DMS79 treated with DMSO at 0.1 percent for 48 hours (cell line): ENCODE data around the gene CTDSPL.

ENCODE experiments used
- DNase-seq: peaks from one replicate; lab custom pipeline; 2025; lab: John Stamatoyannopoulos, UW

Gene CTDSPL

DNA sequence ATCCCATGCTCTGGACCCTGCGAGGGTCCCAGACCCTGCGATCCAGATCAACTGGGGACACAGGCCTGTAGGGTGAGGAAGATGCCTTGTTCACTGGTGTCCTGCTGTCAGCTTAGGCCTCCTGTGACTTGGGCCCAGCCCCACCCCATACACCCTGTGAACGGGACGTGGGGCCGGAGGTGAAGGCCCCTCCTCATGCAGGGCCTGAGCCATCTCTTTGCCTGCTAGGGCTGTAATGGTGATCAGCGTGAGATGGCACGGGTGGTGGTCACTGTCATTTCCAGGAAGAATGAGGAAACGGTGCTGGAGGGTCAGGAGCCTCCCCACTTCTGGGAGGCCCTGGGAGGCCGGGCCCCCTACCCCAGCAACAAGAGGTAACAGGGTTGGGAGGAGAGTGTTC is 141.3 kb downstream of the CTDSPL start:
- DNase-seq = no peak

DNA sequence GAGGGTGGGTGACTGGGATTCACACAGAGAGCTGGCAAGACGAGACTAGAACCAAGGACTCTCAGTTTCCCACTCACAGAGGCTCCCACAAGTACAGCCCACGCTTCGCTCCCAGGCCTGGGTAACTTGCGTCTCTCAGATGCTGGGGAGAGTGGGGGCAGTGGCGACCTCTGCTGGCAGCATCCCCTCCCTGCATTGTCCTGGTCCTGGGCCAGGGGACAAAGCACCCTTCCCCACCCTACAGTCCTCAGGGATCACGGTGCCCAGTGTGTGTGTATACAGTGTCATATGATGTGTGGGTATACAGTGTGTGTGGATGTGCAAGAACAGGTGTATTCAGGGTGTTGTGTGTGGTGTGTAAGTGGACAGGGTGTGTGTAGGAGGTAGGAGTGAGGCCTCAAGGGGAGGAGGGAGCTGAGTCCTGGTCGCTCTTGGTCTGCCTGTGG is 141.7 kb downstream of the CTDSPL start:
- no peak for DNase-seq

DNA sequence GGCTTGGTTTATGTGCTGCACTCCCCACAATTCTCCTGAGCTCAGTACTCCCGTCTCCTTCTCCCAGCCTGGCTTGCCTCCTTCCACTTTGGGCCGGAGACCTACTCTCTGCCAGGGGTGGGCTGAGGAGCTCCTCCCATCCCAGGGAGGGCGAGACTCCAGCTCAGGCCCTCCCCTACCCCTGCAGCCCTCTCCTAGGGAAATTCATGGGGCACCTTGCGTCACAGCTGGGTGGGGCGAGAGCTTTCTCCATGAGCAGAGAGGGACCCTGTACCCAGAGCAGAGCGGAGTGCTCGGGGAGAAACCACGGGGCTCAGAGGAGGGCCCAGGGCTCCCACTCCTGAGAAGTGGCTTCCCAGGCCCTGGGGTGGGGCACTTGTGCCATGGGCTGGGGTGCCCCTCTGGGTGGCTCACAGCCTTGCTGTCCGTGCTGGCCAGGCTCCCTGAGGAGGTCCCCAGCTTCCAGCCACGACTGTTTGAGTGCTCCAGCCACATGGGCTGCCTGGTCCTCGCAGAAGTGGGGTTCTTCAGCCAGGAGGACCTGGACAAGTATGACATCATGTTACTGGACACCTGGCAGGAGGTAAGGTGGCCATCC is 142.2 kb downstream of the CTDSPL start:
- DNase-seq = no peak

DNA sequence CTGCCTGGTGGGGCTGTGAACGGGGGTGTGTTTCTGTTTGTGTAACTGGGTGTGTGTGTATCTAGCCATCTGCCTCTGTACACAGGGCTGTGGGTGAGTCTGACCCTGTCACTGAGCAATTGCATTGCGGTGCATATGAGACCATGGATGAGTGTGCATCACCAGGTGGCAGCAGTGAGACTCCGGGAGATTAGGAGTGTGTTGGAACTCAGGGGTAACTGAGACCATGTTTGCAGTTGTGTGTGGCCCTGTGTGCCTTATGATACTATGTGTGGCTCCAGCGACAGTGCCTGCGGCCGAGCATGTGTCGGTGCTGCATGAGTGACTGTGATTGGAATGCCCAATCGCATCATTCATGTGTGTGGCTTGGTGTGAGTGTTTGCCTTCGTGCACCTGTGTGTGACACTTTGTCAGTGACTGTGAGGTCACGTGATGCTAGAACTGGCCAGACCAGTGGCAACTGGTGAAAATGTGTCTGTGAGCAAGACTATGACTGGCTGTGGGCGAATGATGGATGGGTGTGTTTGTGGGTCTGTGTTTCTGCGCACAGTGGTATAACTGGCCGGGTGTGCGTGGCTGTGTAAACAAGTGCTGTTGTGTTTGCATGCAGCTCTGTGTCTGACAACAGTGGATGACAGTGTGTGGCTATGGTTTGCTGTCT is 142.9 kb downstream of the CTDSPL start:
- DNase-seq = no peak

DNA sequence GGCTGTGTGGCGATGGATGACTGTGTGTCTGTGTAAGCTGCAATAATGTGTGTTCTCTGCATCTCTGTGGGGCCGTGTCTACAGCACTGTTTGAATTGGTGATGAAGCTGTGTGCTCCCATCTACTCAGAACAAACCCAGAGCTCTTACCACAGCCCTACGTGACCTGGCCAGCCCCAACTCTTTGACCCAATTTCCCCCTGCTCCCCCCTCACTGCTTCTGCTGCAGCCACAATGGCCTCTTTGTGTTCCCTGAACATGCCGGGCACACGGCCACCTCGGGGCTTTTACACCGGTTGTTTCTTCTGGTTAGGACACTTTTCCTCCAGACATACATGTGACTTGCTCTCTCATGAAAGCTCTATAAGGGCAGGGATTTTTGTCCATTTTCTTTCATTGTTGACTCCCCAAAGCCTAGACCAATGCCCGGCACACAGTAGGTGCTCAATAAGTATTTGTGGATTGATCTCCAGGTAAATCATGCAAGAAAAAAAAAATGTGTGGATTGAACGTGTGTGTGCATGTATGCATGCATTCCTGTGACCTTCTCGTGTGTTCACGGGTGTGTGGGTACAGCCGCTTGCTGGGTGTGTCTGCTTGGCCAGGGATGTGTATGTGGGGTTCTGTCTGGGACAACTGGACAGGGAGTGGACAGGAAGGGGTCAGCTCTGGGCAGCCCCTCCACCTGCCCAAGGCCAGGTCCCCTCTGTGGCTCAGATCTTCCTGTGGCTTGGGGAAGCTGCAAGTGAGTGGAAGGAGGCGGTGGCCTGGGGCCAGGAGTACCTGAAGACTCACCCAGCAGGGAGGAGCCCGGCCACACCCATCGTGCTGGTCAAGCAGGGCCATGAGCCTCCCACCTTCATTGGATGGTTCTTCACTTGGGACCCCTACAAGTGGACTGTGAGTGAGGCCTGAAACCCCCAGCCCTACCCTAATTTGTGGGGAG is 143.7 kb downstream of the CTDSPL start:
- no peak for DNase-seq

DNA sequence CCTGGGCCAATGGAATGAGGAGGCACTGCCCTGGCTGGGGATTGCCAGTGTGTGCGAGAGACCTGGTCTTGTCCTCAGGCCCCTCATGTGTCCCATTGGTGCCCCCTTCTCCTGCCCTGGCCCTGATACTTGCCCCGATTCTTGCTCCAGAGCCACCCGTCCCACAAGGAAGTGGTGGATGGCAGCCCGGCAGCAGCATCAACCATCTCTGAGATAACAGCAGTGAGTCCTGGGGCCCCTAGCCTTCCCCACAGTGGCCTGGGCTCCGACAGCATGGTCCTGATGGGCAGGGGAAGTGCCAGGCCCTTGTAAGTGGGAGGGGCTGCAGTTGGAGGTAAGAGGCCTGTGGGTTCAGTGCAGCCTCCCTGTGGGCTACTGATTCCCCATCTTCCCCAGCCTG is 144.4 kb downstream of the CTDSPL start:
- no peak for DNase-seq

DNA sequence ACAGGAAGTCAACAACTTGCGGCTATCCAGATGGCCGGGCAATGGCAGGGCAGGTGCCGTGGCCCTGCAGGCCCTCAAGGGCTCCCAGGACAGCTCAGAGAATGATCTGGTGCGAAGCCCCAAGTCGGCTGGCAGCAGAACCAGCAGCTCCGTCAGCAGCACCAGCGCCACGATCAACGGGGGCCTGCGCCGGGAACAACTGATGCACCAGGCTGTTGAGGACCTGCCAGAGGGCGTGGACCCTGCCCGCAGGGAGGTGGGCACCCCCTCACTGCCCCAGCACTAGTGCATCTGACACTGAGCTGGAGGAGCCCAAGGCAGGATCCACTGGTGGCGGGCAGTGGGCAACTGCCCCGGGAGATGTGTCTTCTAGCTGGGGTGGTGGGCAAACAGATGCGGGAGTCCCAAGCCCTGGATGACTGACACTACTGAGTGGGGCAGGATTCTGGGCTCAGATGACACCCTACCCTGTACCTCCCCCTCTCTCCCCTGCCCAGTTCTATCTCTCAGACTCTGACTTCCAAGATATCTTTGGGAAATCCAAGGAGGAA is 144.8 kb downstream of the CTDSPL start:
- no peak for DNase-seq

DNA sequence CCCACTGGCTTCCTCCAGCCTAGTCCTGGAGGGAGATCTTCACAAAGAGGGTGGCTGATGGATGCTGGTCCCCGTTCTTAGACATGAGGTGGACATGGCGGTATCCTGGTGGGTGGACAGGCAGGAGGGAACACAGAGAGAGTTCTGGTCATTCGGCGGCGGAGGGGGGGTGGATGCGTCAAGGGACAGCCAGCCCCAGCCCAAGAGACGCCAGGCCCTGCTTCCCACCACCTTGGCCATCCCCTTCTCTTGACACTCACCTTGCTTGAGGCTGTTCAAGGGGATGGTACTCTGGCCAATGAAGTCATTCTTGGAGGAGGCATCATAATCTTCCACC is 146.0 kb downstream of the CTDSPL start:
- DNase-seq = no peak

DNA sequence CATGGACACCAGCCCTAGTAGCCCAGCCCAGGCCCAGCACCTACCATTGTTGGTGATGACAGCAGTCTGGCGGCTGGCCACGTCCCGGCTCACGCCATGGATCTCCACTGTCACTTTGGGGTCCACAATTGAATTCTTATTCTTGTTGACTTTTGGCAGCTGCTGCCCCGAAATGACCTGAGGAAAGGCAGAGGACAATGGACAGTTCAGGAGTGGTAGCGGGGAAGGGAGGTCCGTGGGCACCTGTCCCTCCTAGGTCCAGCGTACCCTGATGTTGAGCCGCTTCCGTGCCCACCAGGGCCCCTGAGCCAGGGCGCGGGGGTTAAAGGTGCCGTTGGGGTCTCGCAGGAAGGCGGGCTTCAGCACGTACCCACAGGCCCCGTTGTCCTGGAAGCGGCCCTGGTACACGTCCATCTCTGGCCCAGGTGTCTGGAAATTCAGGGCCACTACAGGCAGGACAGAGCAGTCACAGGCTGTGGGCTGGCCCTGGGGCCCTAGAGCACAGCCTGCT is 146.6 kb downstream of the CTDSPL start:
- DNase-seq = no peak

DNA sequence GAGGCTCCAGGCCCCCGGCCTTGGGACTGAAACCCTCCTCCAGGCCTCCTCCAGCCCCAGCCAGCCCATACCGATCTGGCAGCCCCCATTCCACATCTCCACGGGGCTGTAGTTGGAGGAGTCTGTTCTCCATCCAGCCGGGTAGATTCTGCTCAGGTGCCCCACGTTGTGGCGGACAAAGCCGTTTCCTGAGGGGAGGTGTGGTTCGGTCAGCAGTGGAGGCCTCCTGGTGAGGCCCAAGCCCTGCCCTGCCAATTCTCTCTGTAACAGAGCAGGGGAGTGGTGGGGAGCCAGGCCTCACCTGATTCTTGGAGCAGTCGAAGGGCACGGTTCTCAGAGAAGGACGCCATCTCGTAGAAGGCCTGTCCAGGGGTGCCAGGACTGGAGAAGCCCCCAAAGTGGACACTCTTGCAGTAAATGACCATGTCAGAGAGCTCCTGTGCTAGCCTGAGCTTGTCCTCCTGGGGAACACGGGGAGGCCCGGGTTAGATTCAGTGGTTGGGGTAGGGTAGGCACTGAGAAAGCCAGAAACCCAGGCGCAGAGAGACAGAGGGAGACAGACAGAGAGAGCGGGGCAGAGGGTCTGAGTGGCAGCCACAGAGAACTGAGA is 147.4 kb downstream of the CTDSPL start:
- no peak for DNase-seq

DNA sequence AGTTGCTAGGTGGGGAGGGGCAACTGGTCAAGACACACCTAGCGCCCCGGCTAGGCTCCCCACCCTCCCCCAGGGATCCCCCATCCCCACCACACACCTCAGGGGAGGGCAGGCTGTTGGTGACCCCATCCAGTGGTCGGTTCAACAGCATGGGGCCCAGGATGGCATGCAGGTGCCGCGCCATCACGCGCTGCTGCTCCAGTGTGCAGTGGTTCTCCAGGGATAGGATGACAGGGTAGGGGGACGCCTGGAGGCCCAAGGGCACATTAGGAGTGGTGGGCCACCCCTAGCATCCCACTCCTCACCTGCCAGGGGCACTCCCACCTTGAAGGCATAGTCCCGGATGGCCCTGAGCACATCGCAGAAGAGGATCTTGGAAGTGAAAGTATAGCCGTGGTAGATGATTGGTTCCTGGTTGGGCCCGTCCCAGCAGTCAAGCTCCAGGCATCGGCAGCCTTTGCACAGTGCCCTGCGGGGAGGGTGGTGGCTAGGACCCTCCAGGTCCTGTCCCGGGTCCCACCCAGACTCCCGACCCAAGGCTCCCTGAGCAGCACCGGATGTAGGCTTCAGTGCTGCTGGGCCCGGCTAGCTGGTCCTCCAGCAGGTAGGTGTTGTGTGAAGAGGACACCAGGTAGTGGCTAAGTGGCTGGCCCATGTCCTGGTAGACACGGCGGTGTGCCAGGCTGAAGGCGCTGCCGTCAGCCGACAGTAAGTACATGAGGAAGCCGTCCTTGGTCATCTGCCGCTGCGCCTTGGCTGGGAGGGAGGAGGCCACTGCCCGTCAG is 148.3 kb downstream of the CTDSPL start:
- no peak for DNase-seq

DNA sequence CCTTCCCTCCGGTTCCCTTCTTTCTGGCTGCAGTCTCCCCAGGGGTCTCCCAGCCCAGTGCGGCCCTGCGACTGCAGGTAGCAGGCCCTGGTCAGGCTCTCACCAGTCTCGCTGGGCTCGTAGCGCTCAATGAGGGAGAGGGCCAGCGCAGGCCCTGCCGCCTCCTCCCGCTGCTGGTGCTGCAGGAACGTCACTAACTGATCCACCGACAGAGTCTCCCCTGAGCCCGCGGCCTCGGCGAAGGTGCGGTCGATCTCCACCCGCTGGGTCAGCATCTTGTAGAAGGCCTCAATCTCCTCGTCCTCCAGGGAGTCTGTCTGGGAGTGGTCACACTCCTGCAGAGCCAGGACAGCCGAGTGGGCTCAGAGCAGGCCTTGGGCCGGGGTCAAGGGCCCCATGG is 149.4 kb downstream of the CTDSPL start:
- DNase-seq = no peak

DNA sequence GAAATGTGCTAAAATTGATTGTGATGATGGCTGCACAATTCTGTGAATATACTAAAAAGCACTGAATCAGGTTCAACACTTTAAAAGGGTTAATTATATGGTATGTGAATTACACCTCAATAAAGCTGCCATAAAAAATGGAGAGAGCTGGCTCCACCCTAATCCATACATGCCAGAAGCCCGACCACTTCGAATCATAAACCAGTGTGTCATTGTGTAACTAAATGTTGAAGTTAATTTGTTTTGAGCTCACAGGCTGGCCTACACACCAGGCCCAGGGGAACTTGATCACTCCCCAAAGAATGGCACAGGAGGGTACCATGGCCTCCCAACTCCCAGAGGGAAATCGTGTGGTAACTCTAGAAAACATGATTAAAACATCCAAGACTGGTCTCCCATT is 153.8 kb downstream of the CTDSPL start:
- no peak for DNase-seq

DNA sequence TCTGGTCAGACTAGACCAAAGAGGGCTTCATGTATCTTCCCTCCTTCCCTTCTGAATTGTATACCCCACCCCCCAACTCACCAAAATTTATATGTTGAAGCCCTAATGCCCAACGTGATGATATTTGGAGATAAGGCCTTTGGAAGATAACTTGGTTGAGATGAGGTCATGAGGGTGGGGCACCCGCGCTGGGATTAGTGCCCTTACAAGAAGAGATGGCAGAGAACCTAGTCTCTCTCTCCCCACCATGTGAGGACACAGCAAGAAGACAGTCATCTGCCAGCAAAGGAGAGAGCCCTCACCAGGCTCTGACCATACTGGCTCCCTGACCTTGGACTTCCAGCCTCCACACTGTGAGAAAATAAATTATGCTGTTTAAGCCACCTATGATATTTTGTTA is 154.3 kb downstream of the CTDSPL start:
- no peak for DNase-seq

DNA sequence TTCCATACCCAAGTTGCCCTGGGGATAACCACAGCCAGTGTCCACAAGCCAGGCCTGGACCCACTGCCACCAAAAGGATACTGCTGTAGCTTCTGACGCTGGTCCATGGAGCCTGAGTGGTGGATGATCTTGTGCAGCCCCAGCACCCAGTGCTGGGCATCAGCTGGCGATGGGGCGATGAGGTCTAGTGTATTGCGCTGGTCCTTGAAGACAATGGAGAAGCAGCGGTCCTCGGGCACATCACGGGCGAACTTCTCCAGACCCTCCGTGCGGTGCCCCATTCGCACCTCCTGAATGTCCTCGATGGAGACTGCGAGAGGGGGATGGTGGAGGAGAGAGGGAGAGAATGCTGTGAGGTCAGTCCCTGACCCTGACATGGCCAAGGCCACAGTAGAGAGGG is 154.7 kb downstream of the CTDSPL start:
- no peak for DNase-seq

DNA sequence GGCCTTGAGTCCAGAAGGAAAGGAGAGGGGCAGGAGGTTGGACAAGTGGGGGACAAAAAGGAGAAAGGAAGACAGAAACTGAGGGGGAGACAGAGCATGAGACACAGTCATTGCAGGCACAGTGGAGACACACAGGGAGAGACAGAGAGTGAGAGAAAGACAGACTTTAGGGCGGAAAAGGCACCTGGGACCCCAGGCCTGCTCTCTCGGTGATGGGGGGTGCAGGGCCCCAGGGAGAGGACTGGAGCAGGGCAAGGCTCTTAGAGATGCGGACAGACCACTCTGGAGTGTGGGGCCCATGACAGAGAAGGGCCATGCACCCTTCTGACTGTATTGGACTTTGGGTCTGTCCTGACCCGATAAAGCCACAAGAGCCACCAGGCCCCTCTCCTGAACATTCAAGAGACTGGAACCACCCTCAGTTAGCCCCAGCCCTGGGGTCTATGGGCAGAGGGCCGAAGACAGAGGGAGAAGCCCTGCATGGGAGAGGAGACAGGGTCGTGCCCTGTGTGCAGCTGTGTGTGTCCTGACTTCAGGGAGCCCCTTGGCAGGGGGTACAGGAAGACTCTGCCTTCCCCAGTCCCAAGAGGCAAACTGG is 155.3 kb downstream of the CTDSPL start:
- DNase-seq = no peak

DNA sequence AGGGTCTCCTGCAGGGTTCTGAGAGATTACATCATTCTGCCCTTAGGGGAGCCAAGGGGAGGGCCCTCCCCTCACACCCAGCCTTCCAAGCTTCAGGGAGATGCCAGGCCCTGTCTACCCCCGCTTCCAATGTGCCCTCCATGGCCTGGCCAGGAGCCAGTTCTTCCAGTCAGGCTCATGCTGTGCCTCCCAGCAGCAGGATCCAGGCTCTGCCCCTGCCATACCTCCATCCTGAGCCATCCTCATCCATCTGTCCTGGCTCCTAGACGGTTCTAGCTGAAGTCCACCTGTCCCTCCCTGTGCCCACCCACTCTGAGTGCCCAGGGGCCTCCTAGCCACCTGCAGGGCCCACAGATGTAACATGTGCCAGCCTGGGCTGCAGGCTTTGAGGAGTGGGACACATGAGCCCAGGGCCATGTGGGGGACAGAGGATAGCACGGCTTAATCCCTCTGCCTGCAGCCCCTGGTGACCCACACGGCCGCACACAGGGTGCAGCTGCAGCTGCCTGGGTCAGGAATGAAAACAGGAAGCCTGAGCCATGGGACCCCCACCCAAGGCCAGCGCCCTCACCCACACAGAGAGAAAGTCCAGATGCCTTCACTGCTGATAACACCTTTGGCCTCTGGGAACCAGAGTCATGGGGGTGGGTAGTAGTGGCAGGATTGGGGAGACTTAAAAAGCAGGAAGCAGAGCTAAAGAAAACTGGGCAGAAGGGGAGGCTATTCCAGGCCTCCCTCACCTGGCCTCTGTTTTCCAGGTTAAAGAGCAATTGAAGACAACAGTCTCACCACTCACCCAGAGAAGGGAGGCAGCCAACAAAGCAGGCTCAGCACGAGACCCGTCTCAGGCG is 156.0 kb downstream of the CTDSPL start:
- DNase-seq = no peak

DNA sequence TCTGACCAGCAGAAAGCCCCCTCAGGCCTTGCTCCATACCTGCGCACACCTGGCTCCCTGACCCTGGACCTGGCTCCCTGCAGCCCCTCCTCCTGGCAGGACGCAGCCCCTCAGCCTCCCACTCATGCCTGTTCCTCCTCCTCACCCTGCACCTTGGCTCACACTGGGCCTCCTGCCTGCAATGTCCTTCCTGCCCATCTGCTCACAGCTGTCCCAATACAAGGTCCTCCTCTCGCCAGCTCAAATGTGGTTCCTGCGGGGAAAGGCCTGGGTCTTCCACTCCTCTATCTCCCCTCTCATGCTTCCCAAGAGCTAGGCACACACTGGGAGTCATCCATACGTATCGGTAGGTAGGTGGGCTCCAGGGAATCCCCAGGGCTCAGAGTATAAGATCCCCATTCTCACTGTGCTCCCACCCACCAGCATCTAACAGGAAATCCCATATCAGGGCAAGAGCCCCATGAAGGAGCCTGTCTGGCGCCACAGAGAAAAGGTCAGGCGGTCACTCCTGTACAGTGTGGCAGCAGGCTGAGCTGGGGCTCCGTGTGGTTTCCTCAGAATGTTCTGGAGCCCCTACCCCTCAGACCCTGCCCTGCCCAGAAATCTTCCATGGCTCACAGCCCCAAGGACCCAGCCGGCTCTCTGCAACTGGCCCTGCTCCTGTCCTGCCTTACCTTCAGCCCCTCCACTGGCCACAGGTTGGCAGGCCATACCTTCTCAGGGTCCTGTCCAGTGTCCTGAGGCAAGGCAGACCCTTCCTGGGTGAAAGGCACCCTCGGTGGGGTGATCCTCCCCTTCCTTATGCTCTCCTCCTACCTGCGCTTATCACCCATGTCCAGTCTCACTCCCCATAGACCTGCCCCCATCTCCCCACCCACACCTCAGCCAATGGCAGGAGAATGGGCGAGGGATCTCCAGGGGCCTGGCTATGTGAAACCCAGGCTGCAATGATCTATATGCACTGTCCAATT is 156.9 kb downstream of the CTDSPL start:
- no peak for DNase-seq
